K562 (cell line): ENCODE results near the gene RABGAP1. TPM values are rescaled to one million over a fixed set of nuclear protein-coding genes. Genes with fewer than 3 reads are reported as not detected.

Source experiments
- CBFB ChIP-seq: sonication (generic); formaldehyde crosslinking; IDR thresholded peaks from 2 replicates; pipeline ENCODE4 v1.4.0; 2020; ENCODE audit warnings: mild to moderate bottlenecking, missing genetic modification reagents
- CHD2 ChIP-seq: IDR thresholded peaks from 2 replicates; pipeline ENCODE4 v1.6.1; 2011; ENCODE audit warnings: low read depth, low read length
- EP400 ChIP-seq: fragments of 450-650 bp; IDR thresholded peaks from 2 replicates; pipeline ENCODE4 v1.6.1; 2017; ENCODE audit warnings: antibody characterized with exemption, mild to moderate bottlenecking, moderate library complexity
- ETV1 ChIP-seq: fragments of 450-650 bp; conservative IDR thresholded peaks from 2 replicates; pipeline ENCODE4 v1.6.1; 2016; ENCODE audit warnings: missing genetic modification characterization, control low read depth, low read depth, missing compliant biosample characterization
- HDAC8 ChIP-seq: fragments of 450-650 bp; IDR thresholded peaks from 2 replicates; pipeline ENCODE4 v1.6.1; 2016; ENCODE audit warnings: mild to moderate bottlenecking, missing genetic modification characterization, moderate library complexity, missing compliant biosample characterization
- KDM1A ChIP-seq, 2 experiments: fragments of 450-650 bp; IDR thresholded peaks; 2 replicates each; pipeline ENCODE4 v1.6.1; 2016; ENCODE audit warnings: mild to moderate bottlenecking in 2 of 2
- MGA ChIP-seq: fragments of 450-650 bp; IDR thresholded peaks from 2 replicates; pipeline ENCODE4 v1.6.1; 2016; ENCODE audit warnings: mild to moderate bottlenecking, moderate library complexity
- NFYB ChIP-seq: IDR thresholded peaks from 2 replicates; pipeline ENCODE4 v1.6.1; 2011; ENCODE audit warnings: mild to moderate bottlenecking, moderate library complexity; ENCODE audit not compliant: insufficient read length; ENCODE audit errors: extremely low read depth
- NR2F6 ChIP-seq: fragments of 450-650 bp; formaldehyde crosslinking; IDR thresholded peaks from 2 replicates; pipeline ENCODE4 v1.4.0; 2020; ENCODE audit warnings: mild to moderate bottlenecking
- RAD21 ChIP-seq, 2 experiments: fragments of 250-450 bp in 1 of 2; fragments of 450-650 bp in 1 of 2; sonication (Bioruptor Pico) in 1 of 2; formaldehyde crosslinking in 1 of 2; IDR thresholded peaks in 1 of 2; conservative IDR thresholded peaks in 1 of 2; 2 replicates each; pipeline versions ENCODE4 v1.4.0 to v1.8.0; 2020 to 2022; ENCODE audit warnings: mild to moderate bottlenecking in 2 of 2, moderate library complexity in 1 of 2
- RBM34 ChIP-seq: fragments of 200-400 bp; formaldehyde crosslinking; IDR thresholded peaks from 2 replicates; pipeline ENCODE4 v1.6.1; 2018; ENCODE audit warnings: low read length, borderline replicate concordance; ENCODE audit not compliant: insufficient read depth
- SIX5 ChIP-seq, 2 experiments: IDR thresholded peaks; 2 replicates each; pipeline ENCODE4 v1.6.1; 2011; ENCODE audit warnings: low read length in 2 of 2, borderline replicate concordance in 1 of 2, low read depth in 1 of 2, mild to moderate bottlenecking in 1 of 2, moderate library complexity in 1 of 2; ENCODE audit not compliant: insufficient read depth in 1 of 2
- TRIM28 ChIP-seq: fragments of 450-650 bp; IDR thresholded peaks from 2 replicates; pipeline ENCODE4 v1.6.1; 2017
- ZNF134 ChIP-seq: fragments of 250-450 bp; sonication (Bioruptor Pico); conservative IDR thresholded peaks from 2 replicates; pipeline ENCODE4 v1.4.0; 2020
- ZNF384 ChIP-seq: IDR thresholded peaks from 2 replicates; pipeline ENCODE4 v1.6.1; 2012; ENCODE audit warnings: low read depth, low read length, improper control_type of control experiment
- polyA plus RNA-seq, 8 experiments: library from polyadenylated mRNA; depleted of rRNA in 4 of 8; stranded (reverse) in 5 of 8; unstranded in 3 of 8; fragments of >200 nt; fragmentation: Nextera tagmentation in 2 of 8; fragmentation: Illumina TruSeq in 1 of 8; extraction: Ambion mirVana in 2 of 8; extraction: Trizol in 1 of 8; gene quantifications; 2 replicates each; pipeline versions ENCODE4 v1.2.1 to v1.2.3, GENCODE V29; 2011 to 2014; ENCODE audit warnings: inconsistent platforms in 1 of 8, missing spikeins in 1 of 8
- total RNA-seq, 7 experiments: library from RNA; depleted of rRNA in 6 of 7; stranded (reverse); fragments of >200 nt in 6 of 7; fragmentation: Illumina TruSeq in 2 of 7; extraction: Trizol in 2 of 7; gene quantifications; 2 replicates each; pipeline versions ENCODE4 v1.2.1 to v1.2.3, GENCODE V29; 2011 to 2021; ENCODE audit warnings: low replicate concordance in 1 of 7

RABGAP1 gene
- total and polyA plus RNA-seq, 9 of the 15 experiments (the other 6 are each of a cell fraction or from before 2014, with no cell fraction given) = 1.5 to 22.7 (median 13.1) TPM

- TF ChIP-seq RAD21 (CRISPR knock-in tag; conservative IDR thresholded peaks at IDR 0.05 in 1 of 2, IDR thresholded peaks at IDR 0.05 in 1 of 2) (no peak; a peak in 1 of 4 replicates), EP400 (peak; percentile 77), MGA (0 out of 2 replicates have a peak, but pooled peaks have one; percentile 31), HDAC8 (no peak), KDM1A (IDR thresholded peaks at IDR 0.05) (peak in 1 of 2 experiments; percentile 38; a peak in 2 of 4 replicates), ZNF384 (no peak), RBM34 (no peak), CBFB (CRISPR knock-in tag) (no peak), NFYB (no peak), ZNF134 (CRISPR knock-in tag) (no peak), NR2F6 (CRISPR knock-in tag) (no peak), TRIM28 (peak; percentile 94), ETV1 (tag) (peak; percentile 84), CHD2 (peak; percentile 72; the same call in 1 of the 2 replicates), SIX5 (IDR thresholded peaks at IDR 0.05; ENCODE audit: borderline replicate concordance in 1 of 2, insufficient read depth in 1 of 2, low read depth in 1 of 2, low read length in 2 of 2) (peak; percentile 15 to 44; a peak in 1 of 4 replicates)
Measured at GRCh38 chr9:122912964-122913673, 27.7 kb upstream of the RABGAP1 start, which contains the start of gene ZBTB6 (continued).
